K562 (cell line): ENCODE results near the gene MICU1. TPM values are rescaled to one million over a fixed set of nuclear protein-coding genes. Genes with fewer than 3 reads are reported as not detected.
A peak's percentile ranks its signal among the peaks of the same experiment; 100 is the strongest.

Source experiments
- ARID2 ChIP-seq: fragments of 450-650 bp; IDR thresholded peaks from 2 replicates; pipeline ENCODE4 v1.6.1; 2017; ENCODE audit warnings: antibody characterized with exemption, mild to moderate bottlenecking
- ARID3A ChIP-seq: IDR thresholded peaks from 2 replicates; pipeline ENCODE4 v1.6.1; 2012; ENCODE audit warnings: low read depth, low read length, improper control_type of control experiment, borderline replicate concordance
- CHD2 ChIP-seq: IDR thresholded peaks from 2 replicates; pipeline ENCODE4 v1.6.1; 2011; ENCODE audit warnings: low read depth, low read length
- CTBP1 ChIP-seq: fragments of 450-650 bp; IDR thresholded peaks from 2 replicates; pipeline ENCODE4 v1.6.1; 2016; ENCODE audit warnings: borderline replicate concordance
- E2F5 ChIP-seq: sonication (generic); formaldehyde crosslinking; IDR thresholded peaks from 2 replicates; pipeline ENCODE4 v1.8.0; 2022; ENCODE audit warnings: mild to moderate bottlenecking, missing genetic modification reagents
- EP300 ChIP-seq: IDR thresholded peaks from 2 replicates; pipeline ENCODE4 v1.6.1; 2012; ENCODE audit warnings: low read length, improper control_type of control experiment
- FOXP4 ChIP-seq: sonication (generic); formaldehyde crosslinking; IDR thresholded peaks from 2 replicates; pipeline ENCODE4 v1.8.0; 2022; ENCODE audit warnings: mild to moderate bottlenecking, missing genetic modification reagents, borderline replicate concordance
- MLLT1 ChIP-seq, 2 experiments: fragments of 450-650 bp; IDR thresholded peaks; 2 replicates each; pipeline ENCODE4 v1.6.1; 2016
- MYNN ChIP-seq, 2 experiments: sonication (generic); formaldehyde crosslinking in 1 of 2; IDR thresholded peaks; 2 replicates each; pipeline versions ENCODE4 v1.5.0 to v1.6.1; 2016 to 2020; ENCODE audit warnings: antibody characterized with exemption in 1 of 2, missing genetic modification reagents in 1 of 2
- RBM17 ChIP-seq: fragments of 200-400 bp; formaldehyde crosslinking; IDR thresholded peaks from 2 replicates; pipeline ENCODE4 v1.6.1; 2017; ENCODE audit warnings: low read depth, mild to moderate bottlenecking, low read length, borderline replicate concordance
- SP1 ChIP-seq: sonication (generic); formaldehyde crosslinking; IDR thresholded peaks from 2 replicates; pipeline ENCODE4 v1.8.1; 2022; ENCODE audit warnings: mild to moderate bottlenecking, missing genetic modification reagents
- TAF1 ChIP-seq: IDR thresholded peaks from 2 replicates; pipeline ENCODE4 v1.6.1; 2011; ENCODE audit warnings: mild to moderate bottlenecking, low read length, moderate library complexity; ENCODE audit not compliant: insufficient read depth, control insufficient read depth, severe bottlenecking; ENCODE audit errors: extremely low read depth
- TAF7 ChIP-seq: fragments of 450-650 bp; IDR thresholded peaks from 2 replicates; pipeline ENCODE4 v1.6.1; 2016; ENCODE audit warnings: missing genetic modification characterization, missing compliant biosample characterization
- ZBTB33 ChIP-seq: sonication (generic); formaldehyde crosslinking; IDR thresholded peaks from 2 replicates; pipeline ENCODE4 v1.8.1; 2023; ENCODE audit warnings: mild to moderate bottlenecking, missing genetic modification reagents
- ZC3H11A ChIP-seq: IDR thresholded peaks from 2 replicates; pipeline ENCODE4 v1.6.1; 2012; ENCODE audit warnings: low read depth, low read length, improper control_type of control experiment
- ZNF263 ChIP-seq: sonication (generic); formaldehyde crosslinking; IDR thresholded peaks from 2 replicates; pipeline ENCODE4 v1.8.0; 2022; ENCODE audit warnings: mild to moderate bottlenecking, missing genetic modification reagents, borderline replicate concordance
- ZNF395 ChIP-seq: fragments of 200-800 bp; sonication (Bioruptor generic); IDR thresholded peaks from 2 replicates; pipeline ENCODE4 v1.6.1; 2017; ENCODE audit warnings: missing genetic modification characterization, missing compliant biosample characterization
- polyA plus RNA-seq, 8 experiments: library from polyadenylated mRNA; depleted of rRNA in 4 of 8; stranded (reverse) in 5 of 8; unstranded in 3 of 8; fragments of >200 nt; fragmentation: Nextera tagmentation in 2 of 8; fragmentation: Illumina TruSeq in 1 of 8; extraction: Ambion mirVana in 2 of 8; extraction: Trizol in 1 of 8; gene quantifications; 2 replicates each; pipeline versions ENCODE4 v1.2.1 to v1.2.3, GENCODE V29; 2011 to 2014; ENCODE audit warnings: inconsistent platforms in 1 of 8, missing spikeins in 1 of 8
- total RNA-seq, 7 experiments: library from RNA; depleted of rRNA in 6 of 7; stranded (reverse); fragments of >200 nt in 6 of 7; fragmentation: Illumina TruSeq in 2 of 7; extraction: Trizol in 2 of 7; gene quantifications; 2 replicates each; pipeline versions ENCODE4 v1.2.1 to v1.2.3, GENCODE V29; 2011 to 2021; ENCODE audit warnings: low replicate concordance in 1 of 7

The MICU1 gene
- total and polyA plus RNA-seq, 9 of the 15 experiments (the other 6 are each of a cell fraction or from before 2014, with no cell fraction given): 29.3 to 76.8 (median 48.4) TPM

- TF ChIP-seq CHD2: no peak
- peak; percentile 21; the same call in 1 of the 2 replicates for TF ChIP-seq ARID3A
- TF ChIP-seq MLLT1 (IDR thresholded peaks at IDR 0.05): 0 out of 4 replicates have a peak, but pooled peaks of 1 of the 2 experiments have one; percentile 18
- TF ChIP-seq CTBP1: peak; percentile 77
- 0 out of 2 replicates have a peak, but pooled peaks have one; percentile 51 for TF ChIP-seq EP300
- TF ChIP-seq ARID2: peak; percentile 91
- peak; percentile 51; the same call in 1 of the 2 replicates for TF ChIP-seq ZNF263 (CRISPR knock-in tag)
- TF ChIP-seq ZC3H11A: 0 out of 2 replicates have a peak, but pooled peaks have one; percentile 51
- peak; percentile 67; the same call in 1 of the 2 replicates for TF ChIP-seq MYNN (IDR thresholded peaks at IDR 0.05)
- no peak for TF ChIP-seq MYNN (CRISPR knock-in tag; IDR thresholded peaks at IDR 0.05)
- peak; percentile 61; the same call in 1 of the 2 replicates for TF ChIP-seq ZBTB33 (CRISPR knock-in tag)
- TF ChIP-seq SP1 (CRISPR knock-in tag): peak; percentile 63
- TF ChIP-seq TAF1: peak; percentile 24
- TF ChIP-seq RBM17: no peak
- peak; percentile 12; the same call in 1 of the 2 replicates for TF ChIP-seq TAF7 (tag)
- TF ChIP-seq ZNF395 (CRISPR knock-in tag): 0 out of 2 replicates have a peak, but pooled peaks have one; percentile 29
- 0 out of 2 replicates have a peak, but pooled peaks have one; percentile 74 for TF ChIP-seq FOXP4 (CRISPR knock-in tag)
- peak; percentile 62; the same call in 1 of the 2 replicates for TF ChIP-seq E2F5
These were observed 261.6 kb downstream of the MICU1 start (continued) for GRCh38 chr10:72364239-72364777.
